Keratinocyte (primary cell): Measurements from ENCODE around the gene KCNIP2. TPM values are rescaled to one million over a fixed set of nuclear protein-coding genes. Genes with fewer than 3 reads are reported as not detected.

ENCODE experiments used
- DNase-seq: peaks from one replicate; pipeline ENCODE4 v3.0.0-alpha.2; 2011; ENCODE audit warnings: low read depth, missing footprints, low spot score
- FAIRE-seq: peaks from 2 replicates; lab custom pipeline; 2011; peaks lifted over from hg19 to GRCh38; lab: Jason Lieb, UNC
- H2AFZ ChIP-seq: 2 replicates; pipeline ENCODE4 v1.6.0; 2012; ENCODE audit warnings: low read length, control low read depth, inconsistent platforms; ENCODE audit not compliant: control insufficient read depth
- H3K27ac ChIP-seq: 2 replicates; pipeline ENCODE4 v1.5.1; 2011; ENCODE audit warnings: low read length; ENCODE audit not compliant: control insufficient read depth, insufficient read depth
- H3K27me3 ChIP-seq: 3 replicates; pipeline ENCODE4 v1.6.0; 2011; ENCODE audit warnings: low read length; ENCODE audit not compliant: control insufficient read depth, insufficient read depth; ENCODE audit errors: extremely low read depth
- H3K36me3 ChIP-seq, 2 experiments: 2 replicates in 1 of 2; 3 replicates in 1 of 2; pipeline ENCODE4 v1.5.1; 2011; ENCODE audit warnings: low read length in 2 of 2, mild to moderate bottlenecking in 1 of 2; ENCODE audit not compliant: control insufficient read depth in 2 of 2, insufficient read depth in 2 of 2; ENCODE audit errors: extremely low read depth in 1 of 2
- H3K4me1 ChIP-seq: 3 replicates; pipeline ENCODE4 v1.5.1; 2011; ENCODE audit warnings: low read length; ENCODE audit not compliant: control insufficient read depth, insufficient read depth; ENCODE audit errors: extremely low read depth
- H3K4me2 ChIP-seq: 3 replicates; pipeline ENCODE4 v1.6.0; 2011; ENCODE audit warnings: low read depth, low read length; ENCODE audit not compliant: control insufficient read depth, insufficient read depth; ENCODE audit errors: extremely low read depth
- H3K4me3 ChIP-seq, 3 experiments: fragments of 200-600 bp in 1 of 3; sonication (generic) in 1 of 3; 2 replicates in 2 of 3; 3 replicates in 1 of 3; pipeline ENCODE4 v1.5.1; 2011 to 2016; ENCODE audit warnings: low read length in 3 of 3, mild to moderate bottlenecking in 3 of 3, control low read depth in 2 of 3, inconsistent platforms in 1 of 3, low read depth in 1 of 3, mixed read lengths in 1 of 3, mixed run types in 1 of 3, moderate library complexity in 1 of 3; ENCODE audit not compliant: control insufficient read depth in 2 of 3, insufficient read depth in 2 of 3; ENCODE audit errors: extremely low read depth in 1 of 3
- H3K79me2 ChIP-seq: 2 replicates; pipeline ENCODE4 v1.6.0; 2012; ENCODE audit warnings: low read length; ENCODE audit not compliant: control insufficient read depth, insufficient read depth
- H3K9ac ChIP-seq: 3 replicates; pipeline ENCODE4 v1.6.0; 2011; ENCODE audit warnings: low read length; ENCODE audit not compliant: control insufficient read depth, insufficient read depth; ENCODE audit errors: extremely low read depth
- H3K9me1 ChIP-seq: 3 replicates; pipeline ENCODE4 v1.6.0; 2011; ENCODE audit warnings: low read length; ENCODE audit not compliant: control insufficient read depth, insufficient read depth; ENCODE audit errors: extremely low read depth
- H3K9me3 ChIP-seq: 2 replicates; pipeline ENCODE4 v1.5.1; 2012; ENCODE audit warnings: low read depth, low read length; ENCODE audit not compliant: control insufficient read depth
- H4K20me1 ChIP-seq: 3 replicates; pipeline ENCODE4 v1.6.0; 2011; ENCODE audit warnings: low read length; ENCODE audit not compliant: control insufficient read depth, insufficient read depth; ENCODE audit errors: extremely low read depth
- EZH2 ChIP-seq: IDR thresholded peaks from one replicate; pipeline ENCODE4 v1.6.1; 2012; ENCODE audit warnings: inconsistent platforms, mild to moderate bottlenecking, low read length, moderate library complexity
- dilution Hi-C: fragments of 300-500 bp; cut with MboI; formaldehyde crosslinking; loops from one replicate; pipeline ENCODE4 v1.7.0; 2020; ENCODE audit warnings: low sequenced_read_pairs; ENCODE audit not compliant: extremely low pct_ligation_motif_present
- polyA plus RNA-seq, 5 experiments: library from polyadenylated mRNA; depleted of rRNA in 3 of 5; stranded (reverse) in 3 of 5; stranded (forward) in 1 of 5; unstranded in 1 of 5; fragments of >200 nt; gene quantifications; 1 replicate in 1 of 5; 2 replicates in 3 of 5; 3 replicates in 1 of 5; pipeline versions ENCODE4 v1.2.1 to v1.2.3, GENCODE V29; 2011 to 2012; ENCODE audit warnings: missing spikeins in 2 of 5, low read depth in 1 of 5, low replicate concordance in 1 of 5
- TF ChIP-seq, protein P1 (sequence below), 3 experiments: IDR thresholded peaks in 1 of 3; conservative IDR thresholded peaks in 1 of 3; optimal IDR thresholded peaks in 1 of 3; 2 replicates in 2 of 3; 3 replicates in 1 of 3; pipeline versions ENCODE3 to v1.5.1; 2011; ENCODE audit warnings: low read length in 3 of 3, mild to moderate bottlenecking in 3 of 3, moderate library complexity in 2 of 3, control low read depth in 1 of 3, inconsistent platforms in 1 of 3; ENCODE audit not compliant: insufficient read depth in 2 of 3; ENCODE audit errors: extremely low read depth in 1 of 3

Gene KCNIP2
- polyA plus RNA-seq, 1 donor (not counting 4 experiments of a cell fraction or from before 2014, with no cell fraction given): 0.41 TPM

GRCh38 chr10:101812606-101813005 is 31.0 kb downstream of the KCNIP2 start:
- Histone ChIP-seq H3K36me3 (peaks cover 12 to 16% of the 10 kb centered on the region in 2 experiments), H4K20me1 (peaks cover 26% of the 10 kb centered on the region), H3K27ac (no peak overlapping the region), H2AFZ (no peak overlapping the region), H3K9me1 (peaks cover 2% of the 10 kb centered on the region), H3K4me3 (no peak overlapping the region), H3K9ac (no peak overlapping the region), H3K9me3 (no peaks in the 10 kb centered on the region), H3K79me2 (peaks cover 84% of the 10 kb centered on the region), H3K27me3 (no peaks in the 10 kb centered on the region), H3K4me1 (peaks cover 14% of the 10 kb centered on the region), H3K4me2 (no peak overlapping the region)
- dilution Hi-C loops: no loop called here
- DNase-seq (no peak), FAIRE-seq (no peak)
- TF ChIP-seq, protein P1, sequence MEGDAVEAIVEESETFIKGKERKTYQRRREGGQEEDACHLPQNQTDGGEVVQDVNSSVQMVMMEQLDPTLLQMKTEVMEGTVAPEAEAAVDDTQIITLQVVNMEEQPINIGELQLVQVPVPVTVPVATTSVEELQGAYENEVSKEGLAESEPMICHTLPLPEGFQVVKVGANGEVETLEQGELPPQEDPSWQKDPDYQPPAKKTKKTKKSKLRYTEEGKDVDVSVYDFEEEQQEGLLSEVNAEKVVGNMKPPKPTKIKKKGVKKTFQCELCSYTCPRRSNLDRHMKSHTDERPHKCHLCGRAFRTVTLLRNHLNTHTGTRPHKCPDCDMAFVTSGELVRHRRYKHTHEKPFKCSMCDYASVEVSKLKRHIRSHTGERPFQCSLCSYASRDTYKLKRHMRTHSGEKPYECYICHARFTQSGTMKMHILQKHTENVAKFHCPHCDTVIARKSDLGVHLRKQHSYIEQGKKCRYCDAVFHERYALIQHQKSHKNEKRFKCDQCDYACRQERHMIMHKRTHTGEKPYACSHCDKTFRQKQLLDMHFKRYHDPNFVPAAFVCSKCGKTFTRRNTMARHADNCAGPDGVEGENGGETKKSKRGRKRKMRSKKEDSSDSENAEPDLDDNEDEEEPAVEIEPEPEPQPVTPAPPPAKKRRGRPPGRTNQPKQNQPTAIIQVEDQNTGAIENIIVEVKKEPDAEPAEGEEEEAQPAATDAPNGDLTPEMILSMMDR (optimal IDR thresholded peaks at IDR 0.05 in 1 of 3, IDR thresholded peaks at IDR 0.05 in 1 of 3, conservative IDR thresholded peaks at IDR 0.05 in 1 of 3; ENCODE audit: extremely low read depth in 1 of 3, insufficient read depth in 2 of 3, low read length in 3 of 3): no peak
- TF ChIP-seq EZH2: no peak

DNA sequence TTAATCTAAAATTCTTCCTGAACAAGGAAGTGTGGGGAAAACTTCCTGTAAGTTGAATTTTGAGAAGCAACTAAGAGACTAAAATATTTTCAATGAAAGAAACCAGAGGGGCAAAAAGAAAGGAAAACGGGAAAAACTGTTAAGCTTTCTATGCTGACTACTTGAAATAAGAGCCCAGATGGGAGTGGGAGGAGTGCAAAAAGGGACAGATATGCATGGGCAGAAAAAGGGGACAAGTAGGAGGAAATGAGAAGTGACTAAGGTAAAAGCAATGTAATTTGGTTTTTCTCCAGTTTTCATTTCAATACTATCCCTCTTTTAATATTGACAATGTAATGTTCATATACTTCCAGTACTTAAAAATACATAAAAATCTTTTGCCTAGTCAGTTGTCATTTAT is 36.4 kb downstream of the KCNIP2 start:
- H3K27me3 ChIP-seq: no peaks in the 10 kb centered on the region
- H3K4me3 ChIP-seq: no peak overlapping the region
- no peaks in the 10 kb centered on the region for H3K4me1 ChIP-seq
- H3K9ac ChIP-seq: no peak overlapping the region
- H3K4me2 ChIP-seq: no peak overlapping the region
- dilution Hi-C loops: no loop called here
- H3K36me3 ChIP-seq: peaks cover 23 to 27% of the 10 kb centered on the region in 2 experiments
- no peaks in the 10 kb centered on the region for H3K9me1 ChIP-seq
- DNase-seq (no peak), FAIRE-seq (no peak)
- H4K20me1 ChIP-seq: peaks cover 2% of the 10 kb centered on the region
- no peak overlapping the region for H2AFZ ChIP-seq
- no peaks in the 10 kb centered on the region for H3K9me3 ChIP-seq
- no peak overlapping the region for H3K27ac ChIP-seq
- no peak for TF ChIP-seq EZH2
- TF ChIP-seq, protein P1 (optimal IDR thresholded peaks at IDR 0.05 in 1 of 3, IDR thresholded peaks at IDR 0.05 in 1 of 3, conservative IDR thresholded peaks at IDR 0.05 in 1 of 3; ENCODE audit: extremely low read depth in 1 of 3, insufficient read depth in 2 of 3, low read length in 3 of 3): no peak
- H3K79me2 ChIP-seq: peaks cover 45% of the 10 kb centered on the region
